GM21515 (cell line): ENCODE data around the gene SPTB.

Experiments used
- ATAC-seq: cut with Tn5 transposase; IDR thresholded peaks from one replicate; pipeline ENCODE4 v1.9.1; 2021; ENCODE audit not compliant: unreplicated experiment

SPTB gene

DNA sequence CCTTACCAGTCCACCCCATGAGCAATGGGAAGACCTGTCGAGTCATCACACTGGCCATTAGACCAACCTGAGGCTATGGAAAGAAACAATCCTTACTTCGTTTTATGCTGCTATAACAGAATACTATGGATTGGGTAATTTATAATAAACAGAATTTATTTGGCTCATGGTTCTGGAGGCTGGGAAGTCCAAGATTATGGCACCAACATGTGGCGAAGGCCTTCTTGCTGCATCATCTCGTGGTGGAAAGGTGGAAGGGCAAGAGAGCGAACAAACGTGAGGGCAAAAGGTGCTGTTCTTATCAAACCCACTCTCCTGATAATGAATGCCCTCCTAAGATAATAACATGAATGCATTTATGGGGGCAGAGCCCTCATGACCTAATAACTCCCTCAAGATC lies 9.6 kb upstream of the SPTB start:
- ATAC-seq, result no peak

DNA sequence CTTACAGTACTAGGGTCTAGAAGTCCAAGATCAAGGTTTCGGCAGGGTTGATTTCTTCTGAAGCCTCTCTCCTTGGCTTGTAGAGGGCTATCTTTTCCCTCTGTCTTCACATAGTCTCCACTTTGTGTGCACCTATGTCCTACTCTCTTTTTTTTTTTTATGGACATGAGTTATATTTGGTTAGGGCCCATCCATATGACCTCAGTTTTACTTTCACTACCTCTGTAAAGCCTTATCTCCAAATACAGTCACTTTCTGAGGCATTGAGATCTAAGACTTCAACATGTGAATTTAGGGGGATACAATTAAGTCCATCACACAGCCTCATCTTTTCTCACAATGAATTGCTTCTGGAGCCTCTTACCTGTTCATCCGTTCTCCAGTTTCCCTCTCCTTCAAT lies 5.9 kb upstream of the SPTB start:
- no peak for ATAC-seq

DNA sequence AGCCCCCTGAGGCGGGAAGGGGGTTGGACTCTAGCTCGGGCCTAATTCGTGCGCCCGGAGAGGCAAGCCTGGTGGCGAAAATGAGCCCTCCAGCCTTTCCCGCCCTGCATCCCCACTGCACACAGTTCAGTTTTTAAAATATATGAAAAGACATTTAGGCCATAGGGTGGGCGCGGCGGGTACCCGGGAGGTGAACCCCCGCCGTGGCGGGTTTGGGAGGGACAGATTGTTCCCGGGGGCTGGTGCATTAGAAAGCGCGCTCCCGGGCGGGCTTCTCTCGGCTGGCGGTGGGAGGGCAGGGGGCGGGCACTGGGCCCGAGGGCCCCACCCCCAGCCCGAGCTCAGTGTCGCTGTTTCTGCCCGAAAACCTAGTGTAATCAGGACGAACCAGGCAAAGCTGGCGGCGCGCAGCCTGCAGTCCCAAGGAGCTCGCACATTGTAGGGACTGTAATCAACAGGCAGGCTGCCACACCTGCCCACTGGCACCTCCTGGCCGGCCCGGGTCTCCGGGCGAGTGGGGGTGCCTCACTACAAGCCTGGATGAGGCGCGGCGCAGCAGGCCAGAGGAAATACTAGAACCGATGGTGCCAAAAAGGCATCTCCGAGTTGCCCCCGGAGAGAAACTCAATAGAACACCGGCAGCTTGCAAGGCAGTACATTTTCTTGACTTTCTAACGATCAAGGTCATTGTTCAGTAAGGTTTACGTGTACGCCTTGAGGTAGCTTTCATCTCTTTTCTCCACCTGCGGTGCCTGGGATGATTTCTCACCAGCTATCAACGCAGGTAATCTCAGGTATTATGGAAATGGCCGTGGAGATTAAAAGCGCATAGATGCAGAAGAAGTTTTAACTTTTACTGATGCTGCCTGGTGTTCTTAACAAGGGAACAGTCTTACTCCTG lies 764 bp upstream of the SPTB start:
- no peak for ATAC-seq

GRCh38 chr14:64878837-64879634 lies 671 bp downstream of the SPTB start:
- no peak for ATAC-seq

- ATAC-seq, result no peak
Observed at GRCh38 chr14:64877846-64878245, 1.9 kb downstream of the SPTB start.

DNA sequence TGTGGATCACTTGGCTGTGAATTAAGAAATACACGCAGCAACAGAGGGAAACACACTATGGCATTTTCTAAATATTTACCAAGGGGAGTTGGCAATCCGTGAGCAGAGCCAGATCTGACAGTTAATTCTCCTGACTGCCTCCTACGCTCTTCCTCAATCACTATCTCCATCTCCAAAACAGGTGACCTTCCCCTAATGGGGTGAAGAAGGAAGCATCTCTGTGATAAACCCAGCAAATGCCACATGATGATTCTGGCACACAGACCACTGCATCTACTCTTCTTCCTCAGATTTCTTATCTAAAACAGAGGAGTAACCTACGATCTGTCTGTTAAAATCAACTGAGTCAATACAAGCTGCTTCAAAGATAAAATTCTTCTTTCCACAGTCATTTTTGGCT lies 4.4 kb downstream of the SPTB start:
- ATAC-seq, result no peak

DNA sequence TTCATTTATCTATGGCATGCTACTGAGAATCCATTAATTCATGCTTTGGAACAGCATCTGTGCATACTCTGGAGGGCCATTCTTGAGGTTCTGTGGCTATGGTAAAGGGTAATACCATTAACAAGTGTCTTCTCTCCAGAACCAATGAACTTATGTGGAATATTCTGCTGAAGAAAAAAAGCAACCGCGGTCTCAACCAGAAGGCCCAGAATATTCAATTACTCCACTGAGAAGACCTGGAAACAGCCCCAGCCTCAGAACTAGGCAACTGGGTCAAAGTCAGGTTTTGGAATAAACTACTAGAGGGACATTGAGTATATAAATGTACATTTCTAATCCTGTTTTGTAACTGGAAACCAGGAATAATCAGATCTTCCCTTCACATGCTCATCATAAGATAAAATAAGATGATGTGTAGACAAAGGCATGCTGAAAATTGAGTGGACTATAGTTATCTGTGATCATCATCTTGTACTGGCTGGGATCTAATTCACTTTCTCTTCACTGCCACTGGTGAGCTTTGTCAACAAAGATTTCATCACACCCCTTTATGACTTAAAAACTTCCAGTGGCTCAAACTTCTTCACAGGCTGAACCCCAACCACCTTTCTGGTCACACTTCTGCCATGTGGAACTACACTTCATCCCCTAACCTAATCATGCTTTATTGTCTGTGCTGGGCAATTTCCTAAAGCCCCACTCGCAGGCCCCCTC lies 6.0 kb downstream of the SPTB start:
- no peak for ATAC-seq

DNA sequence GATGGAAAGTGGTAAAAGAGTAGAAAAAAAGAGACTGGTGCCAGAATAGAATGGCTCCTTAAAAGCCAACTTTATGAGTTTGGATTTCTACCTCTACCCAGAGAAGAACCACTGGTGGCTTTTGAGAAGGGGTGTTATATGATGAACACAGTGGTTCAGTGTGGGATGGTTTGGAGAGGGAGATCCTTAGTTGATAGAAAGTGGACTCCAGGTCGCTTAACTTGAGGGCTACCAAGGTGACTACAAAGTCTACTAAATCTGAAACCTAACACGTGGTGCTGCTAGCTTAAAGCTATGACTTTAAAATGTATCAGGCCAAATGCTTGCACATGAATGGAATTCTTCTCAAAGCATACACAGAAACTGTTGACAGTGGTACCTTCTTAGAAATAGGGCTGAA lies 8.4 kb downstream of the SPTB start:
- no peak for ATAC-seq

GRCh38 chr14:64870160-64870559 lies 9.5 kb downstream of the SPTB start:
- no peak for ATAC-seq

DNA sequence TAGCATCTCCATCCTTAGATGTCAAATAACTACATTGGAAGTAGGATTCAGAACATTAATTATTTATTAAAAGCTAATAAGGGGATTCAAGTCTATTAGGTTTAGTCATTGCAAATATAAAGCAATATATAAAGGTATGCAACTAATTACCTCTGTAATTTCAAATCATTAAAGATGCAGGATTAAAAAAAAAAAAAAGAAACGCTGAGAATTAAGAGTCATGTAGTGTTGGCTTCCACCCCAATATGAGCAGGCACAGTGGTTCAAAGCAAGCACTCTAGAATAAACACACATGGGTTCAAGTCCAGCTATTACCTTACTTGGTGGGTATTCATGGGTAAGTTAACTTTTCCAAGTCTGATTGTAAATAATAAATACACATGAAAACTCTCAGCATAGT lies 10.9 kb downstream of the SPTB start:
- no peak for ATAC-seq

- no peak for ATAC-seq
Observed at GRCh38 chr14:64868379-64868778, 11.3 kb downstream of the SPTB start.

DNA sequence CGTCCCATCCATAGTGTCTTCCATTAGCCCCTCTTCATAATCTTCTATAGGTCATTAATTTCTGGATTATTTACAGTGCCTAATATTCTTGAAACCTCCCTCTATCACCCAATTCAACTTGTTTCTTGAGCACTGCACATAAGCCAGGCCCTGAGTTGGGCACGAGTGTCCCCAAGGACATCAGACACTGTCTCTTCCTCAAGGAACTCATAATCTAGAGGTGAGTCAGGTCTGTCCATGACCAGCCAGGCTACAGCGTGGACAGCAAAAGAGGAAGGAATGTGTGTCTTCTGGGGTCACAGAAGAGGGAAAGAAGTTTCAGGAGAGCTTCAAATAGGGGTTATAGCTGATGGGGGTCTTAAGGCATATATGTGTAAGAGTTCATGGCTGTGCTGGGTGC lies 12.5 kb downstream of the SPTB start:
- no peak for ATAC-seq

DNA sequence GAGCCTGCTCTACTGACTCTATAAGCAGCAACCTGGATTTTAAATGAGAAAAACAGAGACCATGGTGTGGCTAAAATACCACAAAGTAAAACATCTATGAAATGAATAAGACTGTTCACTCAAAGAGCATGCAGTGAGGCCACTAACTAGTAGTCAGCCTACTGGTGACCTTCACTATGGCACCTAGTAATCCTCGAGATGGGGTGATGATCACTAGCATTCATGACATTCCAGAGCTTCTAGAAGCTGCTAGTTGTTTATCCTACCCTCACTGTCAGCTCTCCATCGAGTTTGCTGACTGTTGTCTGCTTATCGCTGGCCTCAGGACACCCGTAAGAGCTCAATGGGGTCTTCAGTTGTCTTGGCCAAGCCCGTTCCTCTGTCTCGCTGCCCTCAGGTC lies 13.7 kb downstream of the SPTB start:
- ATAC-seq, result no peak

- no peak for ATAC-seq
Observed at GRCh38 chr14:64865109-64865508, 14.6 kb downstream of the SPTB start.

- no peak for ATAC-seq
Observed at GRCh38 chr14:64864258-64864657, 15.4 kb downstream of the SPTB start.

DNA sequence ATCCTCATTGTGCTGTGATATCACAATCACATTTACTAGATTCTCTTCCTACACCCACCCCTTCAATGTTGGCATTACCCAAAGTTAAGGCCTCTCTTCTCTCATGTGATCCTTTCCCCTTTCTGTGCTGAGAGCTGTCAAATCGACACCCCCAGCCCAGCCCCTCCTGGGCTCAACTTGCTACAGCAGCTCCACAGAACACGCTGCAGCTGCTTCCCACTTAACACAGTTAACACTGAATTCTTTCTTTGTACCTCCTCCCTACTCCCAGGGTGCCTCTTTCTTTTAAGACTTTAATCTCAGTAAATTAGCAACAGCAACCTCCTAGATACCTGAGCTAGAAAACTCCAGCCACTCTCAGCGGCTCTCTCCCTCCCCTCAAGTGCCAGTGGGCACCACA lies 17.8 kb downstream of the SPTB start:
- no peak for ATAC-seq

- no peak for ATAC-seq
Observed at GRCh38 chr14:64860039-64860438, 19.7 kb downstream of the SPTB start.

- no peak for ATAC-seq
Observed at GRCh38 chr14:64857979-64858744, 21.5 kb downstream of the SPTB start.

DNA sequence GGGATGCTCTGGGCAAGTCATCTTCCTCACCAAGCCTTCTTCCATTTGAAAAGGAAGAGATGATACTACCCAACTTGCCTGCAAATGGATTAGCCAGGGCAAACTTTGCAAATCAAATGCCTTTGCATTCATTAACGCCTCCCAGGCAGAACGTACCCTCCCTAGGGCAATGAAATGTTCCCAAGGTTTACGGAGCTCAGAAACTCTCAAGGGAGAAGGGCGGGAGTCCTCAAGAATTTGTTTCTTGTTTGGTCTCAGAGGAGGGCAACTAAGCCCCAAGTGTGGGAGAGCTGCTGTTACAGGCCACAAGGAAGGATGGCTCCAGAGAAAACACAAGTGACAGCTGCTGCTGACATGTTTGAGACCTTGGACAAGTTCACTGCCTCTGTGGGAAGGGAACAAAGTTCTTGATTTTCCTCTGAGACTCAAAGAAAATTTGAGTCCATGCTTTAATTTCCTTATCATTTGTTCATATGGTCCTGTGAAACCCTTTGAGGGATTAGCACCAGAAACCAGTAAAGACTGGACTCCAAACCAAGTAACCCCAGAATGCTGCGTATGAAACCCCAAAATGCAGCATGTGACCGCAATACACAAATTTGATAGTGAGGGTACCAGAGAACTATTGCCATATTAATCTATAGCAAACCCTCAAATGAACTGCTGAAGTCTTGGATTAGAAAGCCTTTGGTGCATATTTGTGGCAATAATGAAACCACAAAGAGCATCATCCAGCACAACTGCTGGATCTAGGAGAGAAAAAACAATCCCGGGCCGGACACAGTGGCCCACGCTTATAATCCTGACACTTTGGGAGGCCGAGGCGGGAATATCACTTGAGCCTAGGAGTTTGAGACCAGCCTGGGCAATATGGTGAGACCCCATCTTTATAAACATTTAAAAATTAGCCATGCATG lies 22.9 kb downstream of the SPTB start:
- ATAC-seq, result no peak
